Measurements from ENCODE around the gene KRT12. TPM values are rescaled to one million over a fixed set of nuclear protein-coding genes. Genes with fewer than 3 reads are reported as not detected.

KRT12 gene
- polyA plus RNA-seq, 1 donor (not counting 4 experiments of a cell fraction or from before 2014, with no cell fraction given) = not detected

DNA sequence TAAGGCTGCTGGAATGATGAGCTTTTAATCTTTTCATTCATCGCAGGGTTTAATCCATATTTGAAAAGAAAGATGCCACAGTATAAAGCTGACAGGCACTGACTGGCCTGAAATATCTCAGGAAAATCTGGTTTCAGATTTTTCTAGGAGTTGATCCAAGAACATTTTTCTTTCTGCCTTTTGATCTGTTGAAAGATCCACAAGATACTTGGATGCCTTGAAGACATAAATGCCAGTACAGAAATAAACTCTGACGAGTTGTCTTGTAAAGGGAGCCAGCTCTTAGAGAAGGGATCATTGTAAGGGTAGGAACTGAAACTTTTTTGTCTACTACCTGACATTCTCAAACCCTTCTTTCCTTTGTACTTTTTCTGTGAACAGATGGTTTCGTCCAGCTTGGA is 43.4 kb upstream of the KRT12 start:
- Histone ChIP-seq H2AFZ (ENCODE audit: control insufficient read depth, low read length) (peak overlapping the region; percentile 70), H3K4me1 (ENCODE audit: control insufficient read depth, extremely low read depth, insufficient read depth, low read length) (peaks cover 45% of the 10 kb centered on the region), H3K27ac (ENCODE audit: control insufficient read depth, insufficient read depth, low read length) (peak overlapping the region; percentile 71), H3K27me3 (ENCODE audit: control insufficient read depth, extremely low read depth, insufficient read depth, low read length) (no peaks in the 10 kb centered on the region), H3K9me3 (ENCODE audit: control insufficient read depth, low read depth, low read length) (no peaks in the 10 kb centered on the region), H3K36me3 (ENCODE audit: control insufficient read depth in 2 of 2, extremely low read depth in 1 of 2, insufficient read depth in 2 of 2, low read length in 2 of 2) (no peaks in the 10 kb centered on the region), H3K9ac (ENCODE audit: control insufficient read depth, extremely low read depth, insufficient read depth, low read length) (peak overlapping the region; percentile 67), H4K20me1 (ENCODE audit: control insufficient read depth, extremely low read depth, insufficient read depth, low read length) (no peaks in the 10 kb centered on the region), H3K79me2 (ENCODE audit: control insufficient read depth, insufficient read depth, low read length) (no peaks in the 10 kb centered on the region), H3K4me2 (ENCODE audit: control insufficient read depth, extremely low read depth, insufficient read depth, low read depth, low read length) (peak overlapping the region; percentile 46), H3K9me1 (ENCODE audit: control insufficient read depth, extremely low read depth, insufficient read depth, low read length) (no peaks in the 10 kb centered on the region), H3K4me3 (ENCODE audit: control insufficient read depth in 2 of 3, extremely low read depth in 1 of 3, insufficient read depth in 2 of 3, low read depth in 1 of 3, low read length in 3 of 3) (peak overlapping the region in 2 of 3 experiments; percentile 6 to 7)
- no peak for TF ChIP-seq EZH2 (IDR thresholded peaks at IDR 0.05; ENCODE audit: low read length)
- TF ChIP-seq, protein P1, sequence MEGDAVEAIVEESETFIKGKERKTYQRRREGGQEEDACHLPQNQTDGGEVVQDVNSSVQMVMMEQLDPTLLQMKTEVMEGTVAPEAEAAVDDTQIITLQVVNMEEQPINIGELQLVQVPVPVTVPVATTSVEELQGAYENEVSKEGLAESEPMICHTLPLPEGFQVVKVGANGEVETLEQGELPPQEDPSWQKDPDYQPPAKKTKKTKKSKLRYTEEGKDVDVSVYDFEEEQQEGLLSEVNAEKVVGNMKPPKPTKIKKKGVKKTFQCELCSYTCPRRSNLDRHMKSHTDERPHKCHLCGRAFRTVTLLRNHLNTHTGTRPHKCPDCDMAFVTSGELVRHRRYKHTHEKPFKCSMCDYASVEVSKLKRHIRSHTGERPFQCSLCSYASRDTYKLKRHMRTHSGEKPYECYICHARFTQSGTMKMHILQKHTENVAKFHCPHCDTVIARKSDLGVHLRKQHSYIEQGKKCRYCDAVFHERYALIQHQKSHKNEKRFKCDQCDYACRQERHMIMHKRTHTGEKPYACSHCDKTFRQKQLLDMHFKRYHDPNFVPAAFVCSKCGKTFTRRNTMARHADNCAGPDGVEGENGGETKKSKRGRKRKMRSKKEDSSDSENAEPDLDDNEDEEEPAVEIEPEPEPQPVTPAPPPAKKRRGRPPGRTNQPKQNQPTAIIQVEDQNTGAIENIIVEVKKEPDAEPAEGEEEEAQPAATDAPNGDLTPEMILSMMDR (optimal IDR thresholded peaks at IDR 0.05 in 1 of 3, IDR thresholded peaks at IDR 0.05 in 1 of 3, conservative IDR thresholded peaks at IDR 0.05 in 1 of 3; ENCODE audit: extremely low read depth in 1 of 3, insufficient read depth in 2 of 3, low read length in 3 of 3) = no peak
- dilution Hi-C loops (cut with MboI; ENCODE audit: extremely low pct_ligation_motif_present, low sequenced_read_pairs) = no loop called here
- DNase-seq (ENCODE audit: low read depth, low spot score) (no peak), FAIRE-seq (peak; percentile 62)

DNA sequence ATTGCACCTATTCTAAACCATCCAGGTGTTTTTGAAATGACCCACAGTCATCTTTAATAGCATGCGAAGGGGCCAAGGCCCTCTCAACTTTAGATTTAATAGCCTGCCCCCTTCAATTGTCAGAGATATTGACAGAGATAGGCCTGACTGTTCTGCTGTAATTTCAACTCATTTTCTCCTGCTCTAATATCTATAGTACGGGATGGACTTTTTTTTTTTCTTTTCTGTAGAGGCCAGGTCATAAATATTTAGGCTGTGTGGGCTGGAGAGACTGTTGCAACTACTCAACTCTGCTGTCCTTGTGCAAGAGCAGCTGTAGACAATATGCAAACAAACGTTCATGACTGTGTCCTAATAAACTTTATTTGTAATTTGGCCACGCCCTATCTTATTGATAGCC is 42.7 kb upstream of the KRT12 start:
- Histone ChIP-seq H3K9ac (ENCODE audit: control insufficient read depth, extremely low read depth, insufficient read depth, low read length) (peak overlapping the region; percentile 67), H3K27me3 (ENCODE audit: control insufficient read depth, extremely low read depth, insufficient read depth, low read length) (no peaks in the 10 kb centered on the region), H3K9me3 (ENCODE audit: control insufficient read depth, low read depth, low read length) (no peaks in the 10 kb centered on the region), H3K27ac (ENCODE audit: control insufficient read depth, insufficient read depth, low read length) (peak overlapping the region; percentile 71), H3K9me1 (ENCODE audit: control insufficient read depth, extremely low read depth, insufficient read depth, low read length) (no peaks in the 10 kb centered on the region), H4K20me1 (ENCODE audit: control insufficient read depth, extremely low read depth, insufficient read depth, low read length) (no peaks in the 10 kb centered on the region), H2AFZ (ENCODE audit: control insufficient read depth, low read length) (no peak overlapping the region), H3K4me1 (ENCODE audit: control insufficient read depth, extremely low read depth, insufficient read depth, low read length) (peaks cover 41% of the 10 kb centered on the region), H3K4me2 (ENCODE audit: control insufficient read depth, extremely low read depth, insufficient read depth, low read depth, low read length) (peak overlapping the region; percentile 46), H3K79me2 (ENCODE audit: control insufficient read depth, insufficient read depth, low read length) (no peaks in the 10 kb centered on the region), H3K4me3 (ENCODE audit: control insufficient read depth in 2 of 3, extremely low read depth in 1 of 3, insufficient read depth in 2 of 3, low read depth in 1 of 3, low read length in 3 of 3) (peak overlapping the region in 2 of 3 experiments; percentile 5 to 6), H3K36me3 (ENCODE audit: control insufficient read depth in 2 of 2, extremely low read depth in 1 of 2, insufficient read depth in 2 of 2, low read length in 2 of 2) (no peaks in the 10 kb centered on the region)
- DNase-seq (ENCODE audit: low read depth, low spot score) (no peak), FAIRE-seq (peak; percentile 13)
- TF ChIP-seq, protein P1 (optimal IDR thresholded peaks at IDR 0.05 in 1 of 3, IDR thresholded peaks at IDR 0.05 in 1 of 3, conservative IDR thresholded peaks at IDR 0.05 in 1 of 3; ENCODE audit: extremely low read depth in 1 of 3, insufficient read depth in 2 of 3, low read length in 3 of 3) = no peak
- TF ChIP-seq EZH2 (IDR thresholded peaks at IDR 0.05; ENCODE audit: low read length) = no peak
- dilution Hi-C loops (cut with MboI; ENCODE audit: extremely low pct_ligation_motif_present, low sequenced_read_pairs) = no loop called here
